T-helper 22 cell (primary cell): ENCODE results near the gene TMPRSS15.

ENCODE experiments used
- DNase-seq: peaks from one replicate; pipeline ENCODE4 v3.0.0-alpha.2; 2020; ENCODE audit warnings: low read depth

TMPRSS15 gene

GRCh38 chr21:18349468-18349867 lies 54.1 kb downstream of the TMPRSS15 start:
- no peak for DNase-seq

DNA sequence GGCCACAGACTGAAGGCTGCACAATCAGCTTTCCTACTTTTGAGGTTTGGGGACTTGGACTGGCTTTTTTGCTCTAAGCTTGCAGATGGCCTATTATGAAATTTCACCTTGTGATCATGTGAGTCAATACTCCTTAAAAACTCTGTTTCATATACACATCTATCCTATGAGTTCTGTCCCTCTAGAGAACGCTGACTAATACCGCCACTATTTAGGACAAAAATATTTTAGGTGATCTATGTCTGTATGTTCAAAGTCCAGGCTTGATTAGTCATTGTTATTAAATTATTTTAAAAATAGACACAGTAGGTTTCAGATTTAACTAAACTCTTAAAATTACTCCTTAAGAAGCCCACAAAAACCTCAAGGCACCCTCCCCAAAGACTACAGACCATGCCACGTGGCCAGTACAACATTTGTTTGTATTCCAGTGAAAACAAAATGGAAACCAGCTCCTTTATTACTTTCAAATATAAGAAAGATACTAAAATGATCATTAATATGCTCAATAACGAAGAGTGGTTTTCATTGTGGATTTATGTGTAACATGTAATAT lies 63.1 kb downstream of the TMPRSS15 start:
- DNase-seq = no peak

DNA sequence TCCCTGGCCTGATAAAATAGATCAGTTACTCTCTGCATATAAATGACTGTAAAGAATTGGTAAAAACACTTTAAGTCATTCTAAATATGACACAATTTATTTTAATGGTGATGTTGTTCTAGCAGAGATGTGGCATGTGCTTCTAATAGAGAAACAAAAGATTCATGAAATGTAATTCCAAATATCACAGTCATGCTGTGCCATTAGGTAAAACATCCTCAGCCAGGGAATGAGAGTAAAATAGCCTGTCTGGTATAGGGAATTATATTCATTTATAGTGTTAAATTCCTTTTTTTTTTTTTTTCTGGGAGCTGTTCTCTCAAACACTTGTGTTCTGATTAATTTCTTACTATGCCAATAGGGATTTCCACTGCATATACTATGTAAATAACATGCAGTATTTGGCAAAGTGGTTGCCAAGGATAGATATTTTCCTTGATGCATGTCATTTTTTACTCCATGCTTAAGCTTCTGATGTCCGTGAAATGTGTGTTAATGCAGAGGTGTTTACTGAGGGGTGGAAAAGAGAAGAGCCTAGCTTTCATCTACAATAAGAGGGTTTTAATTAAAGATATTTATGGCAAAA lies 67.8 kb downstream of the TMPRSS15 start:
- DNase-seq = no peak

- DNase-seq = no peak
Measured at GRCh38 chr21:18334066-18334465, 69.5 kb downstream of the TMPRSS15 start.

GRCh38 chr21:18318156-18318555 lies 85.4 kb downstream of the TMPRSS15 start:
- no peak for DNase-seq

GRCh38 chr21:18298228-18298627 lies 105.4 kb downstream of the TMPRSS15 start:
- no peak for DNase-seq

GRCh38 chr21:18294100-18294499 lies 109.5 kb downstream of the TMPRSS15 start:
- no peak for DNase-seq

DNA sequence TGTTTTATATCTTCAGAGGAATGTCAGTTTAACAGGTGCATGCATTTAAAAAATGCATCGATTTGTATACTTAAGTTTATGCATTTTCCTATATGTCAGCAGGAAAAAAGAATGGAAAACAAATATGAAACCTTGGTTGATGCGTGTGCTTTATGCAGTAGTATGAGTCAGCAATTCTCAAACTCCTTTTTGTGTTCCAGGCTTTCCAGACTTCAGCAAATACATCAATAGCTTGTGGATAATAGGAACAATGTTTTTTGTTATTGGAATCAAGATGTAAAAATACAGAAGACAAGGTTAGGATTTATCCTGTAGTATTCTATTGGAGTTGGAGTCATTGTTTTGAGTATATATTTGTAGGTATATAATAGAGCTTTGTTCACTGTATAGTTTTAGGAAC lies 113.7 kb downstream of the TMPRSS15 start:
- DNase-seq = no peak

DNA sequence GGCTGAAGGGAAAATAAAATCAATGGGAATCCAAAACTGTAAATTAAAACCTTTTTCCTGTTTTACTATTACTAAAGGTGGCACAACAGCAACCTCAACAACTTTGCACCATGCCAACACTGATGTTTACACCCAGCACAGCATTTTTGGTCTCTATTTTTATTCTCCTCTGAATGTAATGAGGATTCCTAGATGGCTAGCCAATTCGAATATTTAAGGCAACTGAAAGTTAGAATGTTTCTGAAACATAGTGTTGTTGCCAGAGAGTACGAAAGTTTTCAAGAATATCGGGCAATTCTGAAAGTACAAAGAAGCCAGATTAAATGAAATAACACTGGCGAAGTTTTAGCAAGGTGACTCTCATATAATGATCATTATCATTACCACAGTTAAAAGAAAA lies 118.2 kb downstream of the TMPRSS15 start:
- no peak for DNase-seq

DNA sequence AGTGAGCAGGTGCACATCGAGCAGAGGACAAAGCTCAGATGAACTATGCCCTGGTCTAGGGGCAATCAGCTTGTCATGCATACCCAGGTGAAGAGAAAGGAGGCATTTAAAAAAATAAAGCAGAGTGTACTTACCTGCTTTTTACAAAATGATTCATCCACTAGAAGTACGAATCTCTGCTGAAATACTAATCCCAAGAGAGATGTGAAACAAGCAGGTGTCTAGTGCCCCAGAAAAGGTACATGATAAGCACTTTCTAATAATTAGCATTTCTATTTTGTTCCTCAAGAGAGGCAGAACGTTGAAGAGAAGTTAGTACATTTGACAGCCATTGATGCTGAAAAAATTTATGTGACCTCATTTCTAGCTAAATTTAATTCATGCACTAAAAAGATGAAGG lies 127.8 kb downstream of the TMPRSS15 start:
- DNase-seq = no peak

GRCh38 chr21:18274370-18274769 lies 129.2 kb downstream of the TMPRSS15 start:
- no peak for DNase-seq

DNA sequence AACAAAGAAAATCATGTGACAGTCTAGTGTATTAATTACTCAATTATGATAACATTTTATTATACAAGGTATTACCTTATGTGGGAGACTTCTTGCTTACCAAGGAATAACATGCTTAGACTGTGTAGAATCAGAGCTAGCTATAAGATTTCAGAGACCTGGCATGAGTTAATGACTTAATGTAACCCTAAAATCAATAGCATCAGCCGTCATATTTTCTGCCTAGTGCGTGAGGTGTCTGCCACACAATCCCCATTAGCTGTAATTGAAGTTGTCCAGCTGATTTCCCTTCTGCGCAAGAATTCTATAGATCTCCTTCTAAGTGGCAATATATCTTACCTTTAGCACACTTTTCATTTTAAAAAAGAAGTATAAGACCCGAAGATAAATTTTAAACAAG lies 130.2 kb downstream of the TMPRSS15 start:
- DNase-seq = no peak

GRCh38 chr21:18269856-18270255 lies 133.7 kb downstream of the TMPRSS15 start:
- DNase-seq = no peak

- DNase-seq = no peak
Measured at GRCh38 chr21:18268906-18269305, 134.7 kb downstream of the TMPRSS15 start.

DNA sequence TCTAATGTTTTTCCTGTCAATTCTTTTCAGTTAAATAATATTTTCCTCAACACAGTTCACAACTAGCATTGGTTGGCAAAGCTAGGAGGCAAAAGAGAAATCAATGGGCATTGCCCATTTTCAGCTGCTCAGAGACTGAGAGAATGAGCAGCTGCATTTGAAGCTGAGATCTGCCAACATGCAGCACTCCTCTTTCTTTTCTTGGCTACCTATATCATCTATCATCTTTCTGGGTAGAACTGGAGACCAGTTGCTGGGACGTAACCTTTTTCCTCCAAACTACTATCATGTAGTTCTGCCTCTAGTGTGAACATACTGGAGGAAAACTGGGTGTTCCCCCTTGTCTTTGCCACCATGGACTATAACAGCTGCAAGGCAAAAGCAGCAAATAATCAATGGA lies 136.1 kb downstream of the TMPRSS15 start:
- DNase-seq = no peak

GRCh38 chr21:18265944-18266343 lies 137.6 kb downstream of the TMPRSS15 start:
- no peak for DNase-seq

DNA sequence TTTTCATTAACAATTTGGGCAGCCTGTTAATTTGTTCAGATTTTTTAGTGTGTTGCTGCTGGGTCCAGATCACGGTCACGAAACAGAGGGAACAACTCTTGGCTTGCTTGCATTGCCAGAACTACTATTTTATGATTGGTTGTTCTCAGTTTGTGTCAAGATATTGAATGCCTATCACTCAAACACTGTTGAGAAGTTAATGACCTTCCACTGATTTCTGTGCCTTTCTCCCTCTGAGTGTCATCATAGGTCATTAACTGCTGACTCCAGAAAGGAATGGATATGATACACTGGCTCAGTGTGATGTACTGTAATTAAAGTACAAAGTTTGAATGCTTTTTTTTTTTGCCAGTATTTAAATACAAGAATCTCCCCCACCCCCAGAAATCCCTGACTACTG lies 149.8 kb downstream of the TMPRSS15 start:
- no peak for DNase-seq

GRCh38 chr21:18253221-18253620 lies 150.4 kb downstream of the TMPRSS15 start:
- no peak for DNase-seq

GRCh38 chr21:18252680-18253079 lies 150.9 kb downstream of the TMPRSS15 start:
- DNase-seq = no peak

GRCh38 chr21:18252256-18252655 lies 151.3 kb downstream of the TMPRSS15 start:
- no peak for DNase-seq

GRCh38 chr21:18251065-18251464 lies 152.5 kb downstream of the TMPRSS15 start:
- DNase-seq = no peak

DNA sequence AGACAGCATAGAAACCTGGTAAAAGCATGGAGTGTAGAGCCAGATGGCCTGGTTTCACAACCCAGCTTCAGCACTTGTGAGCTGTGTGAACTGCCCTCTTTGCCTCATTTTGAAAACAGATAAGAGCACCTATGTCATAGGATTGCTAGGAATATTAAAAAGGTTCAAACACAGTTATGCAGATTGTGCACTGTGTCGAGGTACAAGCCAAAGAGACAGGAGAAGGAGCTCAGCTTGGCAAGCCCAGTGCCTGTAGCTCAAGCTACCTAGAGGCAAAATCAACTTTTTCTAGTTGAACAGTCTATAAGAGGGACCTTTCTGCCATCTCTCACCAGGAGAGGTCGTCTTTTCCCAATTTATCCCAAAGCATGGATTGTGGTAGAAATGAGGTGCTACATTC lies 153.9 kb downstream of the TMPRSS15 start:
- no peak for DNase-seq

DNA sequence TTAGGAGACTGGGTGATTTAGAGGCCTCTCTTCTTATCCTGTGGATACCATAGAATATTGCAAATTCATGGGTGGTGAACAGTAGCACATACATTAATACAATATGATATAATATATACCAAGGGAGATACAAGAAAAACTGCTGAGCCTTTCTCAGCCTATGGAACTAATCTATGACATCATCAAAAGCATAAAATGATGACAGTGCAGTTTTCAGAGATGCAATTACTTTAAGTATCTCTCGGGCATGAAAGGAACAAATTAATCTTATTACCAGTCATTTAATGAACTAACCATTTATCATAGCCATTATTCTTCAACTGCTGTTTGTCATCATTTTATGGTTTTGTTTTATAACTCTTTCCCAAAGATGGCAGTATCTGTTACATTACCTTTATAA lies 155.4 kb downstream of the TMPRSS15 start:
- no peak for DNase-seq

- no peak for DNase-seq
Measured at GRCh38 chr21:18245464-18245967, 158.1 kb downstream of the TMPRSS15 start.
